Neural crest cell (in vitro differentiated cells): ENCODE measurements around the gene FRMD5. TPM values are rescaled to one million over a fixed set of nuclear protein-coding genes. Genes with fewer than 3 reads are reported as not detected.

Source experiments
- DNase-seq: peaks from one replicate; pipeline ENCODE4 v3.0.0; 2021; ENCODE audit warnings: low read depth, mixed read lengths, low spot score
- H3K27ac Mint-ChIP-seq: one replicate; pipeline ENCODE4 v1.8.0; 2021; ENCODE audit warnings: mild to moderate bottlenecking, mixed read lengths; ENCODE audit not compliant: unreplicated experiment
- H3K27me3 Mint-ChIP-seq: 2 replicates; pipeline ENCODE4 v1.8.0; 2021; ENCODE audit warnings: low read depth, mild to moderate bottlenecking, mixed read lengths
- H3K36me3 Mint-ChIP-seq: 2 replicates; pipeline ENCODE4 v1.8.0; 2021; ENCODE audit warnings: low read depth, mild to moderate bottlenecking, mixed read lengths
- H3K4me1 Mint-ChIP-seq: 2 replicates; pipeline ENCODE4 v1.8.0; 2021; ENCODE audit warnings: mixed read lengths
- H3K4me3 Mint-ChIP-seq: one replicate; pipeline ENCODE4 v1.8.0; 2021; ENCODE audit warnings: mild to moderate bottlenecking, mixed read lengths
- H3K9me3 Mint-ChIP-seq: 2 replicates; pipeline ENCODE4 v1.8.0; 2021; ENCODE audit warnings: mixed read lengths
- total RNA-seq: library from RNA; stranded (reverse); gene quantifications from 2 replicates; pipeline ENCODE4 v1.2.1, GENCODE V29; 2021
- TF ChIP-seq, protein P1 (sequence below): fragments of 200-600 bp; sonication (generic); conservative IDR thresholded peaks from 2 replicates; pipeline ENCODE4 v1.5.0; 2021; ENCODE audit warnings: antibody characterized with exemption, mild to moderate bottlenecking

Gene FRMD5
- total RNA-seq, 1 donor from 2014 or later, result 4.3 TPM

DNA sequence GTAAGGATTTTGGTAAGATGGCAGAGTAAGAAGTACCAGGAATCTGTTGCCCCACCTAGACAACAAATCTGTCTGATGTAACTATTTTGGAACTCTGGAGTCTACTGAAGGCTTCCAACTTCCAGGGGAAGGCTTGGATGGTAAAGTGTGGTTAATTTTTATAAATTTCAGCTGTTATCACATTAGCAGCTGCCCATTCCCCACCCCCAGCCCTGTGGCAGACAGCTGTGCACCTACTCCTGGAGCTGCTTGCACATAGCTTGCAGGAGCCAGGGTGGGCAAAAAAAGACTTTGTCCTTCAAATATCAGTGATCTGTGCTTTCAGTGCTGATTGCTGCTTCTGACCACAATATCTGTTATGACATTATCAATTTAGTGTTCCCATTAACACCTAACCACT lies 47.4 kb downstream of the FRMD5 start:
- Mint-ChIP-seq H3K4me1 (no peaks in the 10 kb centered on the region), H3K36me3 (no peaks in the 10 kb centered on the region)
- TF ChIP-seq, protein P1, sequence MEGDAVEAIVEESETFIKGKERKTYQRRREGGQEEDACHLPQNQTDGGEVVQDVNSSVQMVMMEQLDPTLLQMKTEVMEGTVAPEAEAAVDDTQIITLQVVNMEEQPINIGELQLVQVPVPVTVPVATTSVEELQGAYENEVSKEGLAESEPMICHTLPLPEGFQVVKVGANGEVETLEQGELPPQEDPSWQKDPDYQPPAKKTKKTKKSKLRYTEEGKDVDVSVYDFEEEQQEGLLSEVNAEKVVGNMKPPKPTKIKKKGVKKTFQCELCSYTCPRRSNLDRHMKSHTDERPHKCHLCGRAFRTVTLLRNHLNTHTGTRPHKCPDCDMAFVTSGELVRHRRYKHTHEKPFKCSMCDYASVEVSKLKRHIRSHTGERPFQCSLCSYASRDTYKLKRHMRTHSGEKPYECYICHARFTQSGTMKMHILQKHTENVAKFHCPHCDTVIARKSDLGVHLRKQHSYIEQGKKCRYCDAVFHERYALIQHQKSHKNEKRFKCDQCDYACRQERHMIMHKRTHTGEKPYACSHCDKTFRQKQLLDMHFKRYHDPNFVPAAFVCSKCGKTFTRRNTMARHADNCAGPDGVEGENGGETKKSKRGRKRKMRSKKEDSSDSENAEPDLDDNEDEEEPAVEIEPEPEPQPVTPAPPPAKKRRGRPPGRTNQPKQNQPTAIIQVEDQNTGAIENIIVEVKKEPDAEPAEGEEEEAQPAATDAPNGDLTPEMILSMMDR, result no peak

DNA sequence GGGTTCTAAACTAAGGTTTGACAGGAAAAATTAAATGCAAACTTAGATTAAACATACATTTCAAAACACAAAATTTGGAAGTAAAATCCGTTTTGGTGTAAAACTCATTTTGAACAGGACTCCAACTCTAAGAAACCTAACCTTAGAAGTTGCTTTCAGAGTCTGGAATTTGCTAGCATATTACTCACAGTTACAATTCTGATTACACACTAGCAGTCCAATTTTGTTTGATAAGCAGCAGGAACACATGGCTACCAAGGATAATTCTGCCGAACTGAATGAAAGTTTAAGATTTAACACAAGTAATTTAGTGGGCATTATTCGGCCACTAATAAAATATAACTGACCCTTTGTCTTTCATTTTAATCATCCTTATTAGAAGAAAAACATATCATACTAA lies 49.6 kb downstream of the FRMD5 start:
- TF ChIP-seq, protein P1, result no peak
- Mint-ChIP-seq H3K4me3 (no peak overlapping the region), H3K27ac (no peak overlapping the region), H3K4me1 (no peaks in the 10 kb centered on the region), H3K36me3 (no peaks in the 10 kb centered on the region), H3K27me3 (no peaks in the 10 kb centered on the region), H3K9me3 (no peaks in the 10 kb centered on the region)
- no peak for DNase-seq

More for the DNA sequence above, 47.4 kb downstream of the FRMD5 start:
- no peak for DNase-seq
- H3K4me3 Mint-ChIP-seq, result no peak overlapping the region
- no peaks in the 10 kb centered on the region for H3K9me3 Mint-ChIP-seq
- H3K27me3 Mint-ChIP-seq, result no peaks in the 10 kb centered on the region
- H3K27ac Mint-ChIP-seq, result no peak overlapping the region

DNA sequence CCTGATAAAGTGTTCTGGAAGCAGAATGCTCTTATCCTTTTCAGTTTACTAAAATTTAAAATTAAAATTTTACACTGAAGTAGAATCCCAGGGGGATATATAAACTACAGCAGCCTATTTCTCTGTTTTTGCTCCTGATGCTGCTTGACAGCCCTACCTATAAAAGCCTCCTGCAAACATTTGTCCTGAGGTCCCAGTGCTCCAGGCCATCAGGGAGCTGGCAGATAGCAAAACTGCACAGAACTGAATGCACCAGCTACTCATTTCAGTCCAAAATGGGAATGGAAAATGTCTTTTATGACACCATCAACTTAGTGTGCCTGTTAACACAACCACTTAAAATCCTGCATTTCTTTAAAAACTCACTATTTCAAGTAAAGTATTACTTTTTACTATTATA lies 50.1 kb downstream of the FRMD5 start:
- no peaks in the 10 kb centered on the region for H3K36me3 Mint-ChIP-seq
- TF ChIP-seq, protein P1, result no peak
- DNase-seq, result no peak
- no peaks in the 10 kb centered on the region for H3K9me3 Mint-ChIP-seq
- no peaks in the 10 kb centered on the region for H3K27me3 Mint-ChIP-seq
- no peaks in the 10 kb centered on the region for H3K4me1 Mint-ChIP-seq
- no peak overlapping the region for H3K4me3 Mint-ChIP-seq
- H3K27ac Mint-ChIP-seq, result no peak overlapping the region

DNA sequence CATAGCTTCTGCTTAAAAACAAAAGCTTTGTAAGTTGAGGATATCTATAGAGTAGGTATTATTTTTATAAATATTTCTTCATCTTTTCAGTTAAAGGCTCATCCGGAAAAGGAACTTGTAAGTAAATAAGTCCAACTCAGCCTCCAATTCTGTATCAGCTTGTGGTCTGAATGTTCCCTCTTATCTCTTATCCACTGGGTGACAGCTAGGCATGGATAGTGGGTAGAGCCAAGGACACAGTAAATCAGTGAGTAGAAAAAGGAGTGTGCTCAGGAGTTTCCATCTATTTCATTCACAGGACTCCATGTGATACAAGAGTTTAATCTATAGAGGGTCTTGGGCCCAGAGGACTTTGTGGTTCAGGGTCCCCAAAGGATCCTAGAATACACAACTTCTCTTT lies 50.9 kb downstream of the FRMD5 start:
- TF ChIP-seq, protein P1, result no peak

DNA sequence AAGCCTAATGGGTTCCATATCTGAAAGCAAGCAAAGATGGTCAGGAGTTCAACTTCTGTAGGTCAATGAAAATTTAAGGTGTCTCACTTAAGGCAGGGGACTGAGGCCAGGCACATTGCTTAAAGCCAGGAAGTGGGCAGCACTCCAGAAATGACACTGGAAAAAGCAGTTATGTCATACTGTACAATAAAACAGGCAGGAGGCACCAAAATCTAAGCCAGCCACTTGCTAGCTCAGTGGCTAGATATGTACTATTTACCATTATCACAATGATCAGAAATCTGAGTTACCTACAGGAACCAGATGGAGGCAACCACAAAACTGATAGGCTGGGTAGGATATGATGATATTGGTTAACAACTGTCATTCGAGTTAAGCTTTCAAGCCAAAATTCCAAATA lies 57.3 kb downstream of the FRMD5 start:
- TF ChIP-seq, protein P1, result no peak
- no peaks in the 10 kb centered on the region for H3K9me3 Mint-ChIP-seq

More for the DNA sequence above, 50.9 kb downstream of the FRMD5 start:
- H3K4me1 Mint-ChIP-seq, result no peaks in the 10 kb centered on the region
- H3K27ac Mint-ChIP-seq, result no peak overlapping the region
- no peak overlapping the region for H3K4me3 Mint-ChIP-seq
- no peaks in the 10 kb centered on the region for H3K36me3 Mint-ChIP-seq
- DNase-seq, result no peak
- no peaks in the 10 kb centered on the region for H3K27me3 Mint-ChIP-seq
- no peaks in the 10 kb centered on the region for H3K9me3 Mint-ChIP-seq

More for the DNA sequence above, 57.3 kb downstream of the FRMD5 start:
- H3K27ac Mint-ChIP-seq, result no peak overlapping the region
- no peak for DNase-seq
- no peaks in the 10 kb centered on the region for H3K36me3 Mint-ChIP-seq
- H3K4me3 Mint-ChIP-seq, result no peak overlapping the region
- H3K4me1 Mint-ChIP-seq, result no peaks in the 10 kb centered on the region
- no peaks in the 10 kb centered on the region for H3K27me3 Mint-ChIP-seq
